SW480 (cell line): ENCODE results near the gene XRCC6.
"Not testable (repeated sequence)": the region's sequence is repeated elsewhere in the genome, so short reads cannot be mapped to it uniquely, and the experiment has no call there.

ENCODE experiments used
- DNase-seq: peaks from one replicate; pipeline ENCODE4 v3.0.0-alpha.2; 2016; ENCODE audit warnings: low spot score

XRCC6 gene

GRCh38 chr22:41598891-41599635 is 22.0 kb upstream of the XRCC6 start:
- no peak for DNase-seq

- DNase-seq = no peak
Observed at GRCh38 chr22:41600976-41601375, 20.1 kb upstream of the XRCC6 start.

- peak; percentile 58 for DNase-seq
Observed at GRCh38 chr22:41603873-41604332, 17.2 kb upstream of the XRCC6 start.

GRCh38 chr22:41608386-41608785 is 12.7 kb upstream of the XRCC6 start:
- no peak for DNase-seq

GRCh38 chr22:41612603-41613306 is 8.3 kb upstream of the XRCC6 start:
- no peak for DNase-seq

- DNase-seq = no peak
Observed at GRCh38 chr22:41613456-41613855, 7.6 kb upstream of the XRCC6 start.

GRCh38 chr22:41619979-41620588 is 1.0 kb upstream of the XRCC6 start:
- peak; percentile 52 for DNase-seq

GRCh38 chr22:41620589-41621098 is 451 bp upstream of the XRCC6 start, which contains the start of gene DESI1:
DESI1 (minus strand) TSS chr22:41621043; CDS start chr22:41620839, 204 bp downstream.
- no peak for DNase-seq

GRCh38 chr22:41621911-41622179 is 750 bp downstream of the XRCC6 start:
- DNase-seq = no peak

- DNase-seq = no peak
Observed at GRCh38 chr22:41625577-41625976, 4.5 kb downstream of the XRCC6 start.

GRCh38 chr22:41631115-41631514 is 10.0 kb downstream of the XRCC6 start:
- DNase-seq = not testable (repeated sequence)

- not testable (repeated sequence) for DNase-seq
Observed at GRCh38 chr22:41631615-41632014, 10.5 kb downstream of the XRCC6 start.

- not testable (repeated sequence) for DNase-seq
Observed at GRCh38 chr22:41634610-41635009, 13.5 kb downstream of the XRCC6 start.

GRCh38 chr22:41636467-41636866 is 15.4 kb downstream of the XRCC6 start:
- no peak for DNase-seq

GRCh38 chr22:41637623-41638022 is 16.5 kb downstream of the XRCC6 start:
- DNase-seq = not testable (repeated sequence)

- no peak for DNase-seq
Observed at GRCh38 chr22:41638124-41638523, 17.0 kb downstream of the XRCC6 start.

GRCh38 chr22:41638748-41639147 is 17.7 kb downstream of the XRCC6 start:
- no peak for DNase-seq

- DNase-seq = no peak
Observed at GRCh38 chr22:41641854-41642253, 20.8 kb downstream of the XRCC6 start.

- no peak for DNase-seq
Observed at GRCh38 chr22:41642331-41643110, 21.4 kb downstream of the XRCC6 start.

GRCh38 chr22:41647771-41648170 is 26.7 kb downstream of the XRCC6 start:
- DNase-seq = no peak

- DNase-seq = no peak
Observed at GRCh38 chr22:41648432-41648831, 27.3 kb downstream of the XRCC6 start.

GRCh38 chr22:41650229-41650628 is 29.1 kb downstream of the XRCC6 start:
- no peak for DNase-seq
